Trophoblast cell (in vitro differentiated cells and primary cell): ENCODE measurements around the gene HOXB3.

Source experiments
- DNase-seq, 2 donors: peaks; one replicate each; pipeline ENCODE4 v3.0.0-alpha.2; 2016
- H2AFZ ChIP-seq: 2 replicates; pipeline ENCODE4 v1.6.1; 2013; ENCODE audit warnings: low read length, moderate library complexity, mild to moderate bottlenecking; ENCODE audit not compliant: insufficient read depth, poor library complexity
- H2AK5ac ChIP-seq: 2 replicates; pipeline ENCODE4 v1.6.1; 2013; ENCODE audit warnings: mild to moderate bottlenecking, low read length
- H2BK120ac ChIP-seq: 2 replicates; pipeline ENCODE4 v1.6.1; 2013; ENCODE audit warnings: low read length, mild to moderate bottlenecking, moderate library complexity; ENCODE audit not compliant: insufficient read depth, poor library complexity
- H2BK12ac ChIP-seq: 2 replicates; pipeline ENCODE4 v1.6.1; 2013; ENCODE audit warnings: mild to moderate bottlenecking, low read length, moderate library complexity
- H2BK5ac ChIP-seq: 2 replicates; pipeline ENCODE4 v1.6.1; 2013; ENCODE audit warnings: low read length, low read depth, moderate library complexity, mild to moderate bottlenecking; ENCODE audit not compliant: poor library complexity
- H3K14ac ChIP-seq: 2 replicates; pipeline ENCODE4 v1.6.1; 2013; ENCODE audit warnings: mild to moderate bottlenecking, low read length
- H3K18ac ChIP-seq: 2 replicates; pipeline ENCODE4 v1.6.1; 2013; ENCODE audit warnings: mild to moderate bottlenecking, low read length
- H3K23ac ChIP-seq: 2 replicates; pipeline ENCODE4 v1.6.1; 2013; ENCODE audit warnings: low read length
- H3K27ac ChIP-seq: 2 replicates; pipeline ENCODE4 v1.5.1; 2013; ENCODE audit warnings: low read depth, mild to moderate bottlenecking, inconsistent platforms, low read length, moderate library complexity
- H3K27me3 ChIP-seq: 2 replicates; pipeline ENCODE4 v1.6.1; 2013; ENCODE audit warnings: inconsistent platforms, mild to moderate bottlenecking, low read length, moderate library complexity; ENCODE audit not compliant: insufficient read depth
- H3K36me3 ChIP-seq, 2 experiments: 1 replicate in 1 of 2; 2 replicates in 1 of 2; pipeline ENCODE4 v1.6.1; 2013; ENCODE audit warnings: low read length in 2 of 2, mild to moderate bottlenecking in 2 of 2, moderate library complexity in 1 of 2; ENCODE audit not compliant: insufficient read depth in 2 of 2, control insufficient read depth in 1 of 2
- H3K4ac ChIP-seq: 2 replicates; pipeline ENCODE4 v1.6.1; 2013; ENCODE audit warnings: low read depth, mild to moderate bottlenecking, low read length, moderate library complexity
- H3K4me1 ChIP-seq, 2 experiments: 1 replicate in 1 of 2; 2 replicates in 1 of 2; pipeline ENCODE4 v1.6.1; 2013; ENCODE audit warnings: low read length in 2 of 2, mild to moderate bottlenecking in 2 of 2, moderate library complexity in 1 of 2; ENCODE audit not compliant: insufficient read depth in 2 of 2, control insufficient read depth in 1 of 2
- H3K4me2 ChIP-seq: 2 replicates; pipeline ENCODE4 v1.6.1; 2013; ENCODE audit warnings: inconsistent platforms, mild to moderate bottlenecking, low read length, moderate library complexity
- H3K4me3 ChIP-seq: 2 replicates; pipeline ENCODE4 v1.5.1; 2013; ENCODE audit warnings: mild to moderate bottlenecking, low read depth, low read length, inconsistent platforms
- H3K79me1 ChIP-seq: one replicate; pipeline ENCODE4 v1.6.1; 2013; ENCODE audit warnings: low read length
- H3K79me2 ChIP-seq: 2 replicates; pipeline ENCODE4 v1.6.1; 2013; ENCODE audit warnings: low read length, mild to moderate bottlenecking; ENCODE audit not compliant: control insufficient read depth, insufficient read depth, poor library complexity
- H3K9ac ChIP-seq: 2 replicates; pipeline ENCODE4 v1.6.1; 2013; ENCODE audit warnings: mild to moderate bottlenecking, low read length
- H3K9me3 ChIP-seq: 2 replicates; pipeline ENCODE4 v1.6.1; 2013; ENCODE audit warnings: low read depth, mild to moderate bottlenecking, control low read depth, inconsistent platforms, low read length; ENCODE audit not compliant: insufficient read depth
- H4K12ac ChIP-seq: 2 replicates; pipeline ENCODE4 v1.6.1; 2013; ENCODE audit warnings: low read depth, mild to moderate bottlenecking, low read length, moderate library complexity
- H4K8ac ChIP-seq: 2 replicates; pipeline ENCODE4 v1.6.1; 2013; ENCODE audit warnings: low read depth, mild to moderate bottlenecking, low read length, moderate library complexity
- H4K91ac ChIP-seq: one replicate; pipeline ENCODE4 v1.6.1; 2013; ENCODE audit warnings: low read depth, mild to moderate bottlenecking, low read length, moderate library complexity
- WGBS: extraction: QIAGEN DNeasy Blood & Tissue Kit; methylation state at CpG from one replicate; pipeline ENCODE4 v1.1.7; 2013; ENCODE audit warnings: missing lambda C conversion rate; ENCODE audit not compliant: insufficient read length, insufficient coverage; ENCODE audit errors: extremely low coverage; 5-methylcytosine and 5-hydroxymethylcytosine counted together

HOXB3 gene

GRCh38 chr17:48589060-48589830 is 796 bp downstream of the HOXB3 start:
- H3K23ac ChIP-seq, result no peak overlapping the region
- no peak overlapping the region for H2AK5ac ChIP-seq
- peak overlapping the region; percentile 29 for H3K27ac ChIP-seq
- peak overlapping the region; percentile 62 for H3K4me2 ChIP-seq
- H3K14ac ChIP-seq, result peak overlapping the region; percentile 42
- H3K9ac ChIP-seq, result no peak overlapping the region
- H2BK5ac ChIP-seq, result no peak overlapping the region
- peak overlapping the region; percentile 24 for H4K8ac ChIP-seq
- no peak overlapping the region for H3K4me3 ChIP-seq
- H3K79me1 ChIP-seq, result peaks cover 10% of the 10 kb centered on the region
- H3K4me1 ChIP-seq, result peaks cover 29 to 47% of the 10 kb centered on the region in 2 experiments
- H4K91ac ChIP-seq, result peak overlapping the region; percentile 32
- H2BK120ac ChIP-seq, result peak overlapping the region; percentile 34
- no peak for DNase-seq
- peaks cover under 1% of the 10 kb centered on the region for H3K27me3 ChIP-seq
- H3K4ac ChIP-seq, result no peak overlapping the region
- no peak overlapping the region for H2BK12ac ChIP-seq
- H3K9me3 ChIP-seq, result no peaks in the 10 kb centered on the region
- H3K79me2 ChIP-seq, result peaks cover 4% of the 10 kb centered on the region
- H4K12ac ChIP-seq, result no peak overlapping the region
- no peak overlapping the region for H2AFZ ChIP-seq
- no CpG with 5 or more reads among the region's 10 CpGs for WGBS
- H3K18ac ChIP-seq, result no peak overlapping the region
- no peaks in the 10 kb centered on the region for H3K36me3 ChIP-seq

GRCh38 chr17:48588528-48588927 is 1.5 kb downstream of the HOXB3 start:
- Histone ChIP-seq H3K4ac (no peak overlapping the region), H3K79me1 (peaks cover 10% of the 10 kb centered on the region), H3K4me1 (peaks cover 28 to 47% of the 10 kb centered on the region in 2 experiments), H3K23ac (no peak overlapping the region), H3K27ac (no peak overlapping the region), H2BK12ac (peak overlapping the region; percentile 40), H3K9me3 (no peaks in the 10 kb centered on the region), H3K18ac (no peak overlapping the region), H3K36me3 (no peaks in the 10 kb centered on the region), H4K12ac (no peak overlapping the region), H3K27me3 (peaks cover 3% of the 10 kb centered on the region), H3K4me3 (no peak overlapping the region), H4K8ac (no peak overlapping the region), H3K14ac (no peak overlapping the region), H2BK120ac (peak overlapping the region; percentile 54), H2AK5ac (no peak overlapping the region), H3K79me2 (peaks cover 4% of the 10 kb centered on the region), H2AFZ (no peak overlapping the region), H2BK5ac (no peak overlapping the region), H3K4me2 (peak overlapping the region; percentile 62), H3K9ac (no peak overlapping the region), H4K91ac (no peak overlapping the region)
- WGBS, result no CpG with 5 or more reads among the region's 2 CpGs
- DNase-seq, result peak in 1 of 2 donors; percentile 27

GRCh38 chr17:48588074-48588415 is 2.0 kb downstream of the HOXB3 start:
- no peak for DNase-seq
- Histone ChIP-seq H3K4me2 (no peak overlapping the region), H4K12ac (no peak overlapping the region), H3K79me2 (peaks cover under 1% of the 10 kb centered on the region), H3K4me1 (peaks cover 24 to 43% of the 10 kb centered on the region in 2 experiments), H3K79me1 (peaks cover 6% of the 10 kb centered on the region), H3K9ac (no peak overlapping the region), H3K23ac (no peak overlapping the region), H3K9me3 (no peaks in the 10 kb centered on the region), H3K14ac (no peak overlapping the region), H2AFZ (no peak overlapping the region), H2BK120ac (peak overlapping the region; percentile 11), H3K4me3 (no peak overlapping the region), H2AK5ac (peak overlapping the region; percentile 18), H3K27ac (no peak overlapping the region), H3K27me3 (peaks cover 3% of the 10 kb centered on the region), H4K8ac (peak overlapping the region; percentile 12), H2BK12ac (peak overlapping the region; percentile 15), H3K36me3 (no peaks in the 10 kb centered on the region), H2BK5ac (no peak overlapping the region), H3K4ac (no peak overlapping the region), H4K91ac (peak overlapping the region; percentile 25), H3K18ac (no peak overlapping the region)
- WGBS, result no CpG with 5 or more reads among the region's 2 CpGs

- Histone ChIP-seq H2AK5ac (peak overlapping the region; percentile 18), H3K79me2 (no peaks in the 10 kb centered on the region), H3K79me1 (peaks cover 5% of the 10 kb centered on the region), H3K9me3 (no peaks in the 10 kb centered on the region), H4K91ac (peak overlapping the region; percentile 49), H3K36me3 (no peaks in the 10 kb centered on the region), H3K27ac (no peak overlapping the region), H3K14ac (no peak overlapping the region), H2BK12ac (peak overlapping the region; percentile 15), H3K18ac (no peak overlapping the region), H3K4me2 (no peak overlapping the region), H2AFZ (no peak overlapping the region), H4K8ac (peak overlapping the region; percentile 12), H3K4me1 (peaks cover 27 to 42% of the 10 kb centered on the region in 2 experiments), H3K23ac (no peak overlapping the region), H3K4ac (no peak overlapping the region), H3K9ac (no peak overlapping the region), H4K12ac (no peak overlapping the region), H2BK120ac (peak overlapping the region; percentile 11), H3K27me3 (peaks cover 3% of the 10 kb centered on the region), H2BK5ac (no peak overlapping the region), H3K4me3 (no peak overlapping the region)
- DNase-seq, result no peak
- no CpG with 5 or more reads among the region's 5 CpGs for WGBS
Observed at GRCh38 chr17:48587276-48588073, 2.6 kb downstream of the HOXB3 start.
